ENCODE data around the gene DLEC1. TPM values are rescaled to one million over a fixed set of nuclear protein-coding genes. Genes with fewer than 3 reads are reported as not detected.
"Not testable (repeated sequence)": the region's sequence is repeated elsewhere in the genome, so short reads cannot be mapped to it uniquely, and the experiment has no call there.

The DLEC1 gene
- total RNA-seq, 1 experiment from 2014 or later, result not detected

- no peak for ATAC-seq
- POLR2A ChIA-PET, result no interaction called here
- no peak overlapping the region for H3K27ac ChIP-seq (ENCODE audit: low read length)
- DNase-seq (ENCODE audit: low read depth, low spot score), result no peak
- TF ChIP-seq SIN3A (IDR thresholded peaks at IDR 0.05; ENCODE audit: borderline replicate concordance, insufficient read depth, low read depth, low read length) (no peak), REST (IDR thresholded peaks at IDR 0.05; ENCODE audit: insufficient read depth in 1 of 2, low read depth in 2 of 2, low read length in 1 of 2) (no peak), TCF7L2 (IDR thresholded peaks at IDR 0.05; ENCODE audit: low read depth, low read length) (no peak), CTCF (IDR thresholded peaks at IDR 0.05) (no peak), POLR2AphosphoS5 (IDR thresholded peaks at IDR 0.05; ENCODE audit: low read depth, low read length) (no peak)
- H3K4me3 ChIP-seq (ENCODE audit: low read depth in 2 of 2, low read length in 2 of 2), result no peak overlapping the region
- no peaks in the 10 kb centered on the region for H3K27me3 ChIP-seq (ENCODE audit: control insufficient read depth, insufficient read depth, low read length)
- no peaks in the 10 kb centered on the region for H3K9me3 ChIP-seq (ENCODE audit: control insufficient read depth, insufficient read depth, low read depth, low read length)
- no TSS peak for BruUV-seq (replicated peaks)
- CTCF ChIA-PET, result no interaction called here
- intact Hi-C loops (cut with micrococcal nuclease; ENCODE audit: unreplicated experiment), result no loop called here
- in situ Hi-C loops (cut with HindIII; ENCODE audit: low pct_unique_long_range_greater_than_20kb, low sequenced_read_pairs), result no loop called here
- H3K4me1 ChIP-seq (ENCODE audit: control insufficient read depth, insufficient read depth, low read length), result no peaks in the 10 kb centered on the region; the same call in 1 of the 2 replicates
- H3K36me3 ChIP-seq (ENCODE audit: control insufficient read depth, insufficient read depth, low read length), result no peaks in the 10 kb centered on the region
Observed at GRCh38 chr3:38032328-38032865, 6.6 kb upstream of the DLEC1 start.

GRCh38 chr3:38033586-38033985 lies 5.4 kb upstream of the DLEC1 start:
- BruUV-seq (replicated peaks); POLR2A ChIA-PET; H3K27ac ChIP-seq (ENCODE audit: low read length): not testable (repeated sequence)

GRCh38 chr3:38034335-38034734 lies 4.7 kb upstream of the DLEC1 start:
- intact Hi-C loops (cut with micrococcal nuclease; ENCODE audit: unreplicated experiment); H3K9me3 ChIP-seq (ENCODE audit: control insufficient read depth, insufficient read depth, low read depth, low read length); ATAC-seq; H3K27ac ChIP-seq (ENCODE audit: low read length); H3K27me3 ChIP-seq (ENCODE audit: control insufficient read depth, insufficient read depth, low read length); POLR2A ChIA-PET; DNase-seq (ENCODE audit: low read depth, low spot score); CTCF ChIA-PET; in situ Hi-C loops (cut with HindIII; ENCODE audit: low pct_unique_long_range_greater_than_20kb, low sequenced_read_pairs); H3K4me1 ChIP-seq (ENCODE audit: control insufficient read depth, insufficient read depth, low read length); H3K4me3 ChIP-seq (ENCODE audit: low read depth in 2 of 2, low read length in 2 of 2); H3K36me3 ChIP-seq (ENCODE audit: control insufficient read depth, insufficient read depth, low read length); BruUV-seq (replicated peaks): not testable (repeated sequence)

More at GRCh38 chr3:38033586-38033985, 5.4 kb upstream of the DLEC1 start:
- CTCF ChIA-PET, result interaction anchor here (0.5 to 0.6 kb wide), 2 partner anchors 61 to 264 kb away, joined by 3 to 6 read pairs; no protein-coding TSS in a partner anchor
- H3K4me1 ChIP-seq (ENCODE audit: control insufficient read depth, insufficient read depth, low read length); H3K9me3 ChIP-seq (ENCODE audit: control insufficient read depth, insufficient read depth, low read depth, low read length); intact Hi-C loops (cut with micrococcal nuclease; ENCODE audit: unreplicated experiment); H3K36me3 ChIP-seq (ENCODE audit: control insufficient read depth, insufficient read depth, low read length); DNase-seq (ENCODE audit: low read depth, low spot score); H3K4me3 ChIP-seq (ENCODE audit: low read depth in 2 of 2, low read length in 2 of 2); H3K27me3 ChIP-seq (ENCODE audit: control insufficient read depth, insufficient read depth, low read length); in situ Hi-C loops (cut with HindIII; ENCODE audit: low pct_unique_long_range_greater_than_20kb, low sequenced_read_pairs); ATAC-seq: not testable (repeated sequence)
